GM19239 (cell line): ENCODE results near the gene RBM26.

Experiments used
- DNase-seq: peaks from one replicate; pipeline ENCODE4 v3.0.0; 2011; ENCODE audit warnings: low spot score; ENCODE audit not compliant: insufficient read length
- FAIRE-seq: peaks from 2 replicates; lab custom pipeline; 2011; peaks lifted over from hg19 to GRCh38; lab: Jason Lieb, UNC

Gene RBM26, protein sequence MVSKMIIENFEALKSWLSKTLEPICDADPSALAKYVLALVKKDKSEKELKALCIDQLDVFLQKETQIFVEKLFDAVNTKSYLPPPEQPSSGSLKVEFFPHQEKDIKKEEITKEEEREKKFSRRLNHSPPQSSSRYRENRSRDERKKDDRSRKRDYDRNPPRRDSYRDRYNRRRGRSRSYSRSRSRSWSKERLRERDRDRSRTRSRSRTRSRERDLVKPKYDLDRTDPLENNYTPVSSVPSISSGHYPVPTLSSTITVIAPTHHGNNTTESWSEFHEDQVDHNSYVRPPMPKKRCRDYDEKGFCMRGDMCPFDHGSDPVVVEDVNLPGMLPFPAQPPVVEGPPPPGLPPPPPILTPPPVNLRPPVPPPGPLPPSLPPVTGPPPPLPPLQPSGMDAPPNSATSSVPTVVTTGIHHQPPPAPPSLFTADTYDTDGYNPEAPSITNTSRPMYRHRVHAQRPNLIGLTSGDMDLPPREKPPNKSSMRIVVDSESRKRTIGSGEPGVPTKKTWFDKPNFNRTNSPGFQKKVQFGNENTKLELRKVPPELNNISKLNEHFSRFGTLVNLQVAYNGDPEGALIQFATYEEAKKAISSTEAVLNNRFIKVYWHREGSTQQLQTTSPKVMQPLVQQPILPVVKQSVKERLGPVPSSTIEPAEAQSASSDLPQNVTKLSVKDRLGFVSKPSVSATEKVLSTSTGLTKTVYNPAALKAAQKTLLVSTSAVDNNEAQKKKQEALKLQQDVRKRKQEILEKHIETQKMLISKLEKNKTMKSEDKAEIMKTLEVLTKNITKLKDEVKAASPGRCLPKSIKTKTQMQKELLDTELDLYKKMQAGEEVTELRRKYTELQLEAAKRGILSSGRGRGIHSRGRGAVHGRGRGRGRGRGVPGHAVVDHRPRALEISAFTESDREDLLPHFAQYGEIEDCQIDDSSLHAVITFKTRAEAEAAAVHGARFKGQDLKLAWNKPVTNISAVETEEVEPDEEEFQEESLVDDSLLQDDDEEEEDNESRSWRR

DNA sequence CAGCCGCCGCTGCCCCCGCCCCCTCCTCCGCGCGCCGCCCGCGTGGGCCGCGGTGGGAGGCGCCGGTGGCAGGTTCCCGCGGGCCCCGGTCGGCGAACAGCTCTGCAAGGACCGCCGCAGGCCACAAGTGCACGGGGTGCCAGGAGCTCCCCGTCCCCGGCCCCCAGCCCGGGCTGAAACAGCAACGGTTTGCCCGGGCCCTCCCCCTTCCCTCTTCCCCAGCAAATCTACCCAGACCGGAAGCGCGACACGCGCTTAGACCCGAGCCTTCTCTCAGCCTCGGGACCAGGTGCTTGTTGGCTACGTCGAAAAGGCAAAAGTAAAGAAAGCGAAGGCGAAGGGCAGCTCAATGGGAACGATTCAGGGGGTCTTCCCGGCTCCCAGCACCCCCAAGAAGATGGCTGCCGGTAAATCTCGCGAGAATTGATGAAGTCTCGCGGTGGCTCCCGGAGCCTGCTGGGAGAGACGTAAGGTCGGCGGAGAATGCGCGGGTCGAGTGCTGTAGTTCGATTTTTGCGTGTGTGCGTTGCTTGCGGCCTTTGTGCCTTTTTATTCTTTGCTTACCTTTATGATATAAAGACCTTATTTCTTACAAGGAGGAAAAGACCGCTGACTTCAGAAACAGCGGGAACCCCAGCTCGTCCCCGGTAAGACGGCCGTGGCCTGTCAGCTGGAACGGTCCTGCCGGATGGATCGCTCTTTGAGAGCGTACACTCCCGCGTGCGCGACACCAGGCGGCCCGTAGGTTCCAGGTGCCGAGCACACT, at the start of gene RBM26:
TSS of gene RBM26 (minus strand) at position 425 of the 766 bp plus-strand sequence. CDS start 481 bp downstream, outside the sequence.
- FAIRE-seq (peak; percentile 94), DNase-seq (peak; percentile 88)

DNA sequence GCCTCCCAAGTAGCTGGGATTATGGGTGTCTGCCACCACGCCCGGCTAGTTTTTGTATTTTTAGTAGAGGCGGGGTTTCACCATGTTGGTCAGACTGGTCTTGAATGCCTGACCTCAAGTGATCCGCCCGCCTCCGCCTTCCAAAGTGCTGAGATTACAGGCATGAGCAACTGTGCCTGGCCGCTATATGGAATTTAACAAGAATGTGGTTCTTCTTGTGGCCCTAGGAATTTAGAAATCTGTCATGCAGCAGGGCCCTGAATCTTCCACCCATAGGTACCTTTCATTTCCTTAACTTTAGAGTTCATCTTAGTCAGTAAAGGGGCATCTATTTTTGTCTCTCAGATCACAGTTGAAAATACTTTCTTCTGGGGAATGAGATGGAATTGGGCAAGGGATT, 49.3 kb upstream of the RBM26 start:
- DNase-seq (no peak), FAIRE-seq (no peak)

DNA sequence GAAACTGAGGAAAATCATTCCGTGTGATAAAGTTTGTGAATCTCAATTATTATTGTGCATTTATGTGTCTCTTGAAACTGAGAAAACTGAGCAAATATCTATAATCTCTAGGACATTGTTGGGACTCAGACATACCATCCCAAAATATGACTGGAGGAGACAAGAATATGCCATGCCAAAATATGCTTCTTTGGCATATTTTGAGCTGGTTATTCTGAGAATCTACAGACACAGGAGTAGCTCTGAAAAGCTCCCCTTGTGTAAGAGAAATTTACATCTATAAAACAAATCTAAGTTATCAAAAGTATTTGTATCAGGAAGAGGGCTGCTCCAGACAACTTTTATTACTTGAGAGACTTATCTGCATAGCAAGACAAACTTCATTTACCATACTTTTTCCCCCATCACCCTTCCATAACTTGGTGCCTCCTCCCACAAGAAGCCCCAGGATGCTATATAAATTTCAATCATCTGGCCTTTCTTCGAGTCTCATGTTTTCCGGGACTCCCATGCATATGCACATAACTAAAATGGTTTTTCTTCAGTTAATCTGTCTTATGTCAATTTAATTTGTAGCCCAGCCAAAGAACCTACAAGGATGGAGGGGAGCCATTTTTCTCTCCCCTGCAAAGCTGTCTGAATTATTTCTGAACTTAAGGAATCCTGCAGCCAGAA, 46.3 kb upstream of the RBM26 start:
- DNase-seq (no peak), FAIRE-seq (no peak)

DNA sequence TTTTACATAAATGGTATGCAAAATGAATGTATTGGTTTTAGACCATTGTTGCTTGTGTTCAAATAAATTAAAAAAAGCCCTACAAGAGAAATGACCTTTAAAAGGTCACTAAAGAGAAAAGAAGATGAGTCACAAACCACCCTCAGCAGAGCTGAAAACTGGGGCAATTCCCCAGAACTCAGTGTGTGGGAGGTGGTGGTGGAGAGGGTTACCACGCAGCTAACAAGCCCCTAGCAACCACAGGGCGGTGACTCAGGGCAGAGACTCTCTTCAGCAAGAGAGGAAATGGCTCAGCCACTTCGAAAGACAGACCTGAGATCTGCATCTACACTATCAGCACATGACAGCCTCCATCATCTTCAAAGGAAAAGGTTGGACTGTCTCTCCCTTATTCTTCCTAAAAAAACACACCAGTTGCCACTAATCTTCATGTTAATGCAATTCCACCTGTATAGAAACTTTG, 45.5 kb upstream of the RBM26 start:
- peak; percentile 30 for DNase-seq

DNA sequence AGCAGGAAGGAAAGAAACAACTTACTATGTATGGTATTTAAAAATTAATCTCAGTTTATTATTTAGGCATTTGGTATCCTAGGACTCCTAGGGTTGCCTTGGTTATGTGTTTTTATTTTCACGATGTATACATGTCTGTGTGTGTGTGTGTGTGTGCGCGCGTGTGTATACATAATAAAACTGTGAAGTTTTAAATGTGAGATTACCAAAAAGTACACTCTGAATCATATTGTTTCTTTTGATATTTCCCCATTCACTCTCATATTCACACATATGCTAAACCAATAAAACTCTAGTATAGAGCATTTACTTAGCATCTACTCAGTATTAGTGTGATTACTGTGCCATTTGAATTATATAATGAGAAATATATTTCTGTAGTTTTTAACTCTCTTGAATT, 44.1 kb upstream of the RBM26 start:
- FAIRE-seq (no peak), DNase-seq (no peak)

More for the DNA sequence above, 45.5 kb upstream of the RBM26 start:
- peak; percentile 83 for FAIRE-seq

DNA sequence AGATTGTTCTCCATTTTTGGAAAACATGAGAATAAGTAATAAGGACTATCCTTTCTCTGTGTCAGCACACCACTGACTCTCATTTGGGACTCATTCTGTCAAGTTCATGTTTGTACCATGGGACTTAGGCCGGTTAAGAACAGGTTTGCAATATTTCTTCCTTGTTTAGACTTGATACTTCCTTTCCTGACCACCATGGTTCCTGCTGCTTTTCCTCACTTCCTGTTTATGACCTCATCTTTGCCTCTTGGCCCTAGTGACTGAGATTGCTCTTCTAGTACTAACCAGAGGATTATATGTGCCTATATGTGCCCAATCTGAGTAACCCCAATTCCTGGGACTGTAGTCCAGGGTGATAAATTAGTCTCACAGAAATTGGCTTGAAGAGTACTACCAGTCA, 42.4 kb upstream of the RBM26 start:
- FAIRE-seq: peak; percentile 68
- no peak for DNase-seq

DNA sequence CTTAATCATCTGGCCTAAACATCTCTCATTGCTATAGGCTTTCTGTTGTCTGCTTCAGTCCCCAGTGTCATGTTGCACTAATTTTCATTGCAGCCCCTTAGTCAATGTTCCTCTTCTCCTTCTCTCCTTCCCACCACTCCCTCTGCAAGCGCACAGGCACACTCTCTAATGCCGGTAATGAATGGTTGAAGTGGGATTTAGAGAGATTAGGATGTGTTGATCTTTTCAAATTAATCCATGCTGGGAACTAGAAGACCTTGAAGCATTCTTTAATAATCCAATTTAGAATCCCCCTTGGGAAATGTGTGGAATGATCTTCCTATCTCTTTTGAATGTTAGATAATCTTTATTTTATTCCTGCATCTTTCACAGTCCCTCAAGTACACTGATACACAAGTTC, 41.7 kb upstream of the RBM26 start:
- DNase-seq (no peak), FAIRE-seq (no peak)

DNA sequence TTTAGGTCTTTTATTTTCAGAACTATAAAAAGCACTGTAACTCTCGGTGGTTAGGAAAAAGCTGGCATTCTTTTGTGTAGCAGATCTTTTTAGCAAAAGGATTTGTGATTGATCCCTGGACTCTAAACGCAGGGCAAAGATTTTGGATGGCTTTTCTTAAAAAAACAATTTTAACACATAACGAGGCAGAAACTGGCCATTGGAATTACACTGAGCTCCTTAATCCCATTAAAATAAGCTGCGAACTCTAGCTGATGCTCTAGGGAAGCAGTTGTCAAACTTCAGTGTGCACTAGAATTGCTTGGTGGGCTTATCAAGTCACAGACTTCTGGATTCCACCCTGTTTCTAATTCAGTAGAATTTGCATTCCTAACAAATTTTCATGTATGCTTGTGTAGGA, 41.1 kb upstream of the RBM26 start:
- DNase-seq (no peak), FAIRE-seq (no peak)

DNA sequence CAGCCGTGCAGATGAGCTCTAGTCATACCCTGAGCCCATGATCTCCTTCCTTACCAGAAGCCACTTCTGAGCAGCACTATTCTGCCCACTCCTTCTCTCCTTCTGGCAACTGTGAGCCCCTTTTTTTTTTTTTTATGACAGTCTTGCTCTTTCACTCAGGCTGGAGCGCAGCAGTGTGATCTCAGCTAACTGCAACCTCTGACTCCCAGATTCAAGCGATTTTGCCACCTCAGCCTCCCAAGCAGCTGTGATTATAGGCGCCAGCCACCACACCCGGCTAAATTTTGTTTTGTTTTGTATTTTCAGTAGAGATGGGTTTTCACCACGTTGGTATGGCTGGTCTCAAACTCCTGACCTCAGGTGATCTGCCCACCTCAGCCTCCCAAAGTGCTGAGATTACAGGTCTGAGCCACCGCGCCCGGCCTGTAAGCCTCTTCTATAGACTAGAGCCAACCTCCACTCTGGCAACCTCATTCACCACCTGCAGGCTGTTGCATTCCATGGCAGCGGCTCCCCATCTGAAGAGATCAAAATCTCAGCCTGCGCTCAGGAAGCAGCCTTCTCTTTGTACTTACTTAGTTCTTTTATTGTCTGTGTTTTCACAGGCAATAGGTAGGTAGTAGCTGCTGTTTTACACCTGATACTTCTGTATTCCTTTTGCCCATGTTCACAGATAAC, 40.1 kb upstream of the RBM26 start:
- no peak for FAIRE-seq
- no peak for DNase-seq

DNA sequence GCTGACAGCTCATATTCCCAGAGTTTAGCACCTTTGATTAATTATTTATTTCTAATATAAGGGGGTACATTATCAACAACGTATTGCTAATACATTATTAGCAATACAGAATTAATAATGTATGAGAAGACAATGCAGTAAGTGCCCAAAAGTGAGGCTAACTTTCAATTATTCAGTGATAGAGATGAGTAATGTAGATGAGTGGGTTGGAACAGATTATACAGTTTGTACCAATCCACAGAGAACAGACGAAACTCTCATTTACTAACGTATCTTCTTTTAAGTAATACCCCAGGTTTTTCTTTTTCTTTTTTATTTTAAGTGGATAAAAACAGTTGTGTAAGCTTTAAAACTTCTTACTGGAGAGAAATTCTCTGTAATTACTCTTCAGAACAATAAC, 36.7 kb upstream of the RBM26 start:
- no peak for DNase-seq
- no peak for FAIRE-seq

DNA sequence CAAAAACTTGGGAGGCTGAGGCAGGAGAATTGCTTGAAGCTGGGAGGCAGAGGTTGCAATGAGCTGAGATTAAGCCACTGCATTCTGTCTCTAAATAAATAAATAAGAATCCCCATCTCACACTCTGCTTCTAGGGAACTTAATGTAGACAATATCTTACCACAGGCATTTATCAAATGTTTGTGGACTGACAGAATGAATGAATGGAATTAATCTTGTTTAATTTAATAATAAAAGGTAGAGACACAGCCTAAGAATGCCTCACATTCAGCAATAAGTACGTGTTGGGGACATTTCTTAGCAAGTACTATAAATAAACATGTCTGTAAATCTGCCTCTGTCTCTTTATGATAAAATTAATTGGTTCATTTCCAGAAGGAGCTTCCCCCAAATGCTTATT, 36.2 kb upstream of the RBM26 start:
- FAIRE-seq (no peak), DNase-seq (no peak)

DNA sequence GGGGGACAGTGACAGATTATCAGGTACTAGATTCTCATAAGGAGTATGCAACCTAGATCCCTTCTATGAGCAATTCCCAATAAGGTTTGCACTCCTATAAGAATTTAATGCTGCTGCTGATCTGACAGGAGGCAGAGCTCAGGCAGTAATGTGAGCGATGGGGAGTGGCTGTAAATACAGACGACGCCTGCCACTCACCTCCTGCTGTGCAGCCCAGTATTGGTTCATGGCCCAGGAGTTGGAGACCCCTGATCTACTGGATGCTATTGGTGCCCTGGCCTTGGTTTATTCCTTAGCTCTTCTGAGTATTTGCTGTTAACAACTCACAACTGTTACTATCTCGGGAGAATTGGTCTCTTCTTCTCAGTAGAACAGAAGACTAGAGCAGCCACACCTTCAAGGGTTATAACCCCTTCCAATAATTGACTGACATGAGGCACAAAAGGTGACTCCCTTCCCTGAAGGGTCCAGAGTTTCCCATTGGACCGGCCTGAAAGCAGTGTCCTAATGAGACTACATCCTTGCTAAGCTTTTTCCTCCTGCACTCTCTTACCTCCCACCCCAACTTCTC, 35.0 kb upstream of the RBM26 start:
- FAIRE-seq: no peak

DNA sequence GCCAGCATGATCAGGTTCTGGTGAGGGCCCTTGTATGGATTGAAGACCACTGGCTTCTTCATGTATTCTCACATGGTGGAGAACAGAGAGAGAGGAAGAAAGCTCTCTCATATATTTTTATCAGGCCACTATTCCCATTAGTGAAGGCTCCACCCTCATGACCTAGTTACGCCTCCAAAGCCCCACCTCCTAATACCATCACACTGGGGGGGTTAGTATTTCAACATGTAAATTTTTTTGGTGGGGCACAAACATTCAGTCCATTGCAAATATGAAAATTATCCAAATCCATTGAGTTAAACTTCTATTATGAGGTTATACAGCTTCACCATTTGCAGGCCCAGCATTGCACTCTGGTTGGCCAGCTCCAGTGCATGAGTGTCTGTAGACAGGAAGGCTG, 33.2 kb upstream of the RBM26 start:
- FAIRE-seq (no peak), DNase-seq (no peak)

More for the DNA sequence above, 35.0 kb upstream of the RBM26 start:
- no peak for DNase-seq

DNA sequence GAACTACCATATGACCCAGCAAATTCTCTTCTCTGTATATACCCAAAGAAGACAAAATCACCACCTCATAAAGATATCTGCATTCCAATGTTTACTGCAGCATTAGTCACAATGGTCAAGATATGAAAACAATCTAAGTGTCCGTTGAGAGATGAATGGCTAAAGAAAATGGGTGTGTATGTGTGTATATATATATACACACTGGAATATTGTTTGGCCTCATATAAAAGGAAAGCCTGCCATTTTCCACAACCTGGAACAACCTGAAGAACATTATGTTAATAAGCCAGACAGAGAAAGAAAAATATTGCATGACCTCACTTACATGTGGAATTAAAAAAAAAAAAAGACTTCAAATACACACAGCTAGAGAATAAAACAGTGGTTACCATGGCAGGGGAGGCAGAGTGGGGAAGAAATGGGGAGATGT, 29.5 kb upstream of the RBM26 start:
- no peak for DNase-seq

DNA sequence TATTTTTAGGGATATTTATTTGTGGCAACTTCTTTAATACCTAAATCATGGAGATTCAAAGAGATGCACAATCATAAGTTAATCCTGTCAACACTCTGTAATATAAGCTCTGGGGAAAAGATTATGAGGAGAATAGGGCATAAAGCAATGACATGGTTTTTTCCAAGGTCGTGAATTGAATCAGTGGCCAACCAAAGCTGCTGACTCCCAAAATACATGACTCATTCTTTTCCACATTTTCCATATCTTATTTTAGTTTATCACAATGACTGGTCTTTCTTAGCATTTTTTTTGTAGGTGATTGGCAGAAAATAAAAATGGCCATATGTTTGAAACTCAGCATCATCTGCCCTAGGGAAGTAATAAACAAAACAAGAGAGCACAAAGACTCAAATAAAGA, 28.5 kb upstream of the RBM26 start:
- DNase-seq (no peak), FAIRE-seq (no peak)

More for the DNA sequence above, 29.5 kb upstream of the RBM26 start:
- no peak for FAIRE-seq

DNA sequence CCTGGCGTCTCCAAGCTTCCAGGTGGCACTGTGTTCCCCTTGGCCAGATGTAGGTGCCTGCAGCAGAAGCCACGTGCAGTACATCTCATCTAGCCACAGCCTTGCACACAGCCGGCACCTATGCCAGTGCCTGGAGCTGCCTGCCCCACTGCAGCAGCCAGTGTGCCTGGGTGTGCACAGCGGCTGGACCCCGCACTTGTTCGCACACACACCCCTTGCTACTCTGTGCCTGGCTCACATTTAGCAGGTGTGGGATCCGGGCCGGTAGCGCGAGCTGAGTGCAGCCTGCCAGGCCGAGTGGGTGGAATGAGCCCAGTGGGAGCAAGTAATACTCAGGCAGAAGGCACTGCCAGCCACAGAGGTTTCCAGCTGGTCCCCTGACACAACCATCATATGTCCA, 26.9 kb upstream of the RBM26 start:
- FAIRE-seq: no peak

DNA sequence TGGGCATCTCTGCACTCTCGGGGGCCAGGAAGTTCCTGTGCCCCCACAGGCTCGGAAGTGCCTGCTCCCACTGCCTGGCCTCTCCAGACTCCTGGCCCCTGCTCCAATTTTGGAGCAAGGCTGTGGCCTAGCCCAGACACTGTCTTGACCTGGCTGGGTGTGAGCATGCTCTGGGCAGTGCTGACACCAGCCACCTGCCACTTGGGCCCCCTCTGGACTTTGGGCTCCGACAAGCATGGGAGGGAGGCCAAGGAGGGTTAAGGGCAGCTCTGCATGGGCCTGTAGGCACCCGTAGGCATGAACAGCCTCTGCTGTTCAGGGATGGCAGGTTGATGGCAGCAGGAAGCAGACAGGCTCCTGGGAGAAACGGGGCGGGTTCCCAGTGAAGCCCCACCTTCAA, 26.0 kb upstream of the RBM26 start:
- FAIRE-seq: no peak

More for the DNA sequence above, 26.9 kb upstream of the RBM26 start:
- DNase-seq: no peak

DNA sequence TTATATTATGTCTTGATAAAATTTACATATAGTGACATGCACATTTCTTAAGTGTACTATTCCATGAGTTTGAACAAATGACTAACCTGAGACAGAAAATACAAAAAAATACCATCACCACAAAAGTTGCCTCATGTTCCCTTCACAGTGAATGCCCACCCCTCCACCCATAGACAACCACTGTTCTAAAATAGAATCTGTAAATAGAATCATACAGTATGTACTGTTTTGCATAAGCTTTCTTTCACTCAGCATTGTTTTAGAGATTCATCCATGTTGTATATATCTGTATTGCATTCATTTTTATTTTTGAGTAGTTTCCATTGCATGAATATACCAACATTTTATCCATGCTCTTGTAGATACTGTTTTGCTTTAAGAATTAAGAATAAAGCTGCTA, 23.3 kb upstream of the RBM26 start:
- DNase-seq (no peak), FAIRE-seq (no peak)

More for the DNA sequence above, 26.0 kb upstream of the RBM26 start:
- no peak for DNase-seq

DNA sequence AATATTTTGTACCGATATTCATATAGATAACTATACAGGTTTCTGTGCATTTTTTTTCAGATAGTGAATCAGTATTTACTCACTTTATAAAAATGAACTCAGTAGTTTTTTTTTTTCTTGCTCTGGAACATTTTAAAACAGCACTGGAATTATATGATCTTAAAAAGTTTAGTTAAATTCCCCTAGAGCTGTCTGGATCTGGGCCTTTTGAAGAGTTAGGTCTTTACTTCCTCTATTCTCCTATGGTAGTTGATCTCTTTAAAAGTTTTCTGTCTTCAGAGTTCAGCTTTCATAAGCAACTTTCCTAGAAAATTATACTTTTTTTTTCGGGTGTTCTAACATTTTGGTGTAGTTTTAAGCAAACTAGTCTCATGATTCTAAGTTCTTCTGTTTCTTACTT, 21.8 kb upstream of the RBM26 start:
- FAIRE-seq (no peak), DNase-seq (no peak)
